ENCODE results near the gene PKIG.

Gene PKIG

GRCh38 chr20:44620030-44620429 is 37.7 kb downstream of the PKIG start:
- DNase-seq (ENCODE audit: low read depth), result no peak

GRCh38 chr20:44621325-44621724 is 38.9 kb downstream of the PKIG start:
- no peak for DNase-seq (ENCODE audit: low read depth)

GRCh38 chr20:44621939-44622338 is 39.6 kb downstream of the PKIG start:
- DNase-seq (ENCODE audit: low read depth), result no peak

GRCh38 chr20:44622501-44623270 is 40.3 kb downstream of the PKIG start:
- no peak for DNase-seq (ENCODE audit: low read depth)

- no peak for DNase-seq (ENCODE audit: low read depth)
Observed at GRCh38 chr20:44624152-44624551, 41.8 kb downstream of the PKIG start.

GRCh38 chr20:44624743-44625271 is 42.4 kb downstream of the PKIG start:
- no peak for DNase-seq (ENCODE audit: low read depth)

- no peak for DNase-seq (ENCODE audit: low read depth)
Observed at GRCh38 chr20:44625361-44625760, 43.0 kb downstream of the PKIG start.

GRCh38 chr20:44626278-44626677 is 43.9 kb downstream of the PKIG start:
- DNase-seq (ENCODE audit: low read depth), result no peak

GRCh38 chr20:44627364-44628010 is 45.1 kb downstream of the PKIG start:
- DNase-seq (ENCODE audit: low read depth), result no peak

GRCh38 chr20:44629017-44629385 is 46.6 kb downstream of the PKIG start:
- DNase-seq (ENCODE audit: low read depth), result no peak

- DNase-seq (ENCODE audit: low read depth), result no peak
Observed at GRCh38 chr20:44629542-44629941, 47.2 kb downstream of the PKIG start.

GRCh38 chr20:44630297-44630696 is 47.9 kb downstream of the PKIG start:
- no peak for DNase-seq (ENCODE audit: low read depth)

- DNase-seq (ENCODE audit: low read depth), result no peak
Observed at GRCh38 chr20:44632103-44632752, 49.8 kb downstream of the PKIG start.

GRCh38 chr20:44633187-44633810 is 50.9 kb downstream of the PKIG start:
- no peak for DNase-seq (ENCODE audit: low read depth)

- no peak for DNase-seq (ENCODE audit: low read depth)
Observed at GRCh38 chr20:44633872-44634600, 51.7 kb downstream of the PKIG start.

GRCh38 chr20:44635877-44636276 is 53.5 kb downstream of the PKIG start:
- DNase-seq (ENCODE audit: low read depth), result no peak

- no peak for DNase-seq (ENCODE audit: low read depth)
Observed at GRCh38 chr20:44637042-44637441, 54.7 kb downstream of the PKIG start.

GRCh38 chr20:44637522-44638372 is 55.4 kb downstream of the PKIG start:
- DNase-seq (ENCODE audit: low read depth), result no peak

- no peak for DNase-seq (ENCODE audit: low read depth)
Observed at GRCh38 chr20:44640522-44640921, 58.1 kb downstream of the PKIG start.

GRCh38 chr20:44641325-44641724 is 58.9 kb downstream of the PKIG start:
- DNase-seq (ENCODE audit: low read depth), result no peak

Measured in fibroblast of the conjunctiva (primary cell).